ENCODE results near the gene FTCD. TPM values are rescaled to one million over a fixed set of nuclear protein-coding genes. Genes with fewer than 3 reads are reported as not detected.

The FTCD gene
- total and polyA plus RNA-seq, 2 of the 8 experiments (the other 6 are each of a cell fraction or from before 2014, with no cell fraction given): 3.3 to 4.9 TPM

DNA sequence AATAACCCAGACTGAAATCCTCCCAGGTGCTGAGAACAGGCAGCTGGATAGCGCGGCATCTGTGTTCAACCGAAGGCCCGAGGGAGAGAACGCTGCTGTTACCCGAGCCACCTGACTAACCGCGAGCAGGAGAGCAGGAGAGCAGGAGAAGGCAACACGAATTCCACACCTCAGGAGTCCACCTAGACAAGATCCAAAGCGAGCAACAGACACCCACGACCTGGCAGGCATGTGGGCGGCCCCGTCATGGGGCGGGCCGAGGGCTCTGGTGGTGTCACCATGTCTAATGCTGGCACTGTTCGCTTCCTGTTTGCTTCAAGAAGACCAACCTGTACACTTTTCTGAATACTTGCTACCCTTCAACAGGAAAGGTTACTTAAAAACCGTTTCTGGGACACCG, 49.8 kb upstream of the FTCD start:
- FAIRE-seq (no peak), DNase-seq (ENCODE audit: low read depth in 1 of 2, low spot score in 2 of 2) (no peak)
- Histone ChIP-seq H3K23me2 (ENCODE audit: low read depth, low read length) (no peaks in the 10 kb centered on the region), H3K79me2 (ENCODE audit: control insufficient read depth in 1 of 2, insufficient read depth in 2 of 2, low read length in 2 of 2) (no peaks in the 10 kb centered on the region), H3K36me3 (ENCODE audit: control insufficient read depth in 2 of 4, insufficient read depth in 4 of 4, low read length in 3 of 4) (peaks cover 10 to 45% (median 27%) of the 10 kb centered on the region in 4 experiments; a peak in 7 of 8 replicates), H3K14ac (ENCODE audit: insufficient read length) (no peak overlapping the region), H4K91ac (replicated peaks; ENCODE audit: insufficient read length, low read length) (no peak overlapping the region), H3K18ac (ENCODE audit: extremely low read depth, low read length) (no peak overlapping the region), H3K4me1 (replicated peaks in 1 of 4; ENCODE audit: control insufficient read depth in 3 of 4, insufficient read depth in 4 of 4, low read length in 3 of 4) (no peaks in the 10 kb centered on the region), H3K4me2 (ENCODE audit: insufficient read depth in 1 of 2, low read depth in 2 of 2, low read length in 2 of 2) (no peak overlapping the region), H2BK12ac (ENCODE audit: low read depth, low read length) (no peak overlapping the region), H3K9ac (replicated peaks in 1 of 4; ENCODE audit: extremely low read depth in 1 of 4, low read depth in 3 of 4, low read length in 3 of 4) (no peak overlapping the region), H3K9me3 (ENCODE audit: insufficient read depth in 2 of 2, low read depth in 1 of 2, low read length in 1 of 2) (no peaks in the 10 kb centered on the region), H2AK5ac (ENCODE audit: low read depth, low read length) (no peak overlapping the region), H4K8ac (ENCODE audit: extremely low read depth, insufficient read depth, low read length) (no peak overlapping the region), H4K20me1 (replicated peaks in 1 of 2; ENCODE audit: control insufficient read depth in 1 of 2, insufficient read depth in 2 of 2, low read length in 2 of 2) (peaks cover 2 to 13% of the 10 kb centered on the region in 2 experiments), H2BK120ac (replicated peaks; ENCODE audit: low read depth, low read length) (no peak overlapping the region), H3K79me1 (ENCODE audit: low read depth, low read length) (no peaks in the 10 kb centered on the region), H3K4me3 (ENCODE audit: extremely low read depth in 1 of 4, insufficient read depth in 2 of 4, low read depth in 3 of 4, low read length in 4 of 4) (no peak overlapping the region), H2BK20ac (ENCODE audit: low read length) (no peak overlapping the region), H2BK15ac (ENCODE audit: low read length) (no peak overlapping the region), H3K56ac (replicated peaks; ENCODE audit: insufficient read length, low read depth, low read length) (no peak overlapping the region), H3K27me3 (replicated peaks in 1 of 4; ENCODE audit: control insufficient read depth in 3 of 4, extremely low read depth in 1 of 4, insufficient read depth in 3 of 4, low read length in 3 of 4) (no peaks in the 10 kb centered on the region), H3K23ac (ENCODE audit: insufficient read length) (no peak overlapping the region), H2BK5ac (ENCODE audit: low read depth, low read length) (no peak overlapping the region), H2AFZ (ENCODE audit: low read length) (no peak overlapping the region), H4K5ac (ENCODE audit: insufficient read length, low read depth, low read length) (no peak overlapping the region), H3K4ac (replicated peaks; ENCODE audit: insufficient read length, low read depth, low read length) (no peak overlapping the region), H3K27ac (ENCODE audit: low read depth, low read length) (no peak overlapping the region)
- ChIA-PET CTCF (ENCODE audit: partially characterized antibody) (no interaction called here), POLR2A (ENCODE audit: partially characterized antibody) (no interaction called here)
- TF ChIP-seq CEBPB (IDR thresholded peaks at IDR 0.05; ENCODE audit: low read depth, low read length) (no peak), CREB1 (IDR thresholded peaks at IDR 0.05) (no peak), CBX8 (IDR thresholded peaks at IDR 0.05; ENCODE audit: borderline replicate concordance, low read depth, low read length) (no peak), YY1 (IDR thresholded peaks at IDR 0.05; ENCODE audit: low read depth, low read length) (no peak), SAP30 (IDR thresholded peaks at IDR 0.05; ENCODE audit: insufficient read depth, insufficient replicate concordance, low read length) (no peak), TAF1 (IDR thresholded peaks at IDR 0.05; ENCODE audit: low read depth, low read length) (no peak), RNF2 (IDR thresholded peaks at IDR 0.05; ENCODE audit: borderline replicate concordance, low read depth, low read length, missing control alignments, poor library complexity, severe bottlenecking) (no peak), NANOG (IDR thresholded peaks at IDR 0.05; ENCODE audit: insufficient read depth, low read depth, low read length, poor library complexity, severe bottlenecking) (no peak)
- WGBS, 2 experiments (ENCODE audit: extremely low coverage in 1 of 2, insufficient coverage in 1 of 2, insufficient read length in 1 of 2, insufficient replicate concordance in 2 of 2, low coverage in 1 of 2, low lambda C conversion rate in 2 of 2, missing lambda C conversion rate in 1 of 2): 96% methylated on average over 18 of the region's 18 CpGs; no CpG with 5 or more reads in 1 of the 2 experiments

All from H1 (cell line).